Left colon (tissue), 2 donors: Measurements from ENCODE around the gene B3GALT6. TPM values are rescaled to one million over a fixed set of nuclear protein-coding genes. Genes with fewer than 3 reads are reported as not detected.
A peak's percentile ranks its signal among the peaks of the same experiment; 100 is the strongest.
"Not testable (repeated sequence)": the region's sequence is repeated elsewhere in the genome, so short reads cannot be mapped to it uniquely, and the experiment has no call there.

Source experiments
- ATAC-seq: fragments of 200-7000 bp; cut with Tn5 transposase; one replicate; pipeline ENCODE4 v1.9.1; 2020; ENCODE audit warnings: mild to moderate bottlenecking, moderate library complexity
- DNase-seq, 2 donors: peaks; one replicate each; pipeline ENCODE4 v3.0.0-alpha.2; 2020
- intact Hi-C, 2 donors: fragments of 100-400 bp; cut with DNase I in 1 of 2; cut with micrococcal nuclease in 1 of 2; formaldehyde crosslinking; loops; one replicate each; pipeline versions ENCODE4 v1.11.2 to v1.14.0; 2022; cut with DNase I, micrococcal nuclease
- total RNA-seq, 2 donors: library from RNA; stranded (reverse); fragmentation: NEBNext Ultra II Directional; extraction: Animal tissue kit (Norgen Biotek cat#: 25700); gene quantifications; one replicate each; pipeline ENCODE4 v1.2.1, GENCODE V29; 2021
- donor health status: DM: no; HTN: no; CAD: no.
- donor health status: DM: yes; HTN: yes; CAD: no.

Gene B3GALT6
- total RNA-seq, 2 donors from 2014 or later, result 8.2 to 9.6 TPM

DNA sequence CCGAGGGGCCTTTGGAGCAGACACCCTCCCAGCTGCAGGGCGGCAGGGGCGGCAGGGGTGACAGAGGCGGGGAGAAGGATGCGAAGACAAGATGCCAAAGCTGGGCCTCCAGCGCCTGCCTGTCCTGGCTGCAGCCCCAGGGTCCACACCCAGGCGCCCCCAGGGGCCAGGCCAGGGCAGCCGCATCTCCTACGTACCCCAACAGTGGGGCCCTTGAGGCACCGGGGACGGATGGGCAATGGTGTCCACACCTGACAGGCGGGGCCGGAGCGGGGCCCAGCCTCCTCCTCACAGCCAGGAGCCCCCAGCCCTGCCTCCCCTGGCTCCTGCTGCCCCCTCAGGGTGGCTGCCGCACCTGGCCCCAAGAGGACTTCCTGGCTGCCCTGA, 7.2 kb downstream of the B3GALT6 start:
- no peak for ATAC-seq
- DNase-seq, result no peak
- intact Hi-C loops, result no loop called here

DNA sequence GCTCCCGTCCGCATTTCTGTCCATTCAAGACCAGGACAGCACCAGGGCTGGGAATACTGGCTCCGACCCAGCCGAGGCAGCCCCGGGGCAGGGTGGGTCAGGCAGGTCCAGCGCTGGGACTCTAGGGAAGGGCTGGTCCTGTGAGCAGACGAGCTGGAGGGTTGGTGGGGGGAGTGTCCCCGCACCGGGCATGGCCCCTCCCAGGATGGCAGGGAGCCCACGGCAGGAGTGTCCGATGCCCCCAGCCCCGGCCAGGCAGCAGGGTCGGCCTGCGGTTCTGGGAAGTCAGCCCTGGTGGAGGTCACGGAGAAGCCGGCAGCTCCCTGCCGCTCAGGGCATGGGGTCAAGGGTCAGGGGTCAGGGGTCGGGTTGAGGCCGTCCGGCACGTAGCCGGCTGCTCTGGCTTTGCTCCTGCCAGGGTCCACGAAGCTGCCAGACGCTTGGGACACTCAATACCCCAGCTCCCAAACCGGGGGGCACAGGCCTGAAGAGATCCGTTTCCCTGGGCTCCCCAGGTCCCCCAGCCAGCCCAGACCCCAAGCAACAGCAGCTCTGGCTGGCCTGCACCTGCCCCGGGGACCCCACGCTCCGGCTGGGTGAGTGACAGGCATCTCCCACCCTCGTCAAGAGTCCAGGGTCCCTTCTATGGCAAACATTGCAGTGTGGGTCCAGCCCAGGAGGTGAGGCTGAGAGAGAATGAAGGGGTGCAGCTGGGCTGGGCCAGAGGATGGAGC, 7.7 kb downstream of the B3GALT6 start:
- ATAC-seq, result no peak
- DNase-seq, result no peak
- intact Hi-C loops, result no loop called here

DNA sequence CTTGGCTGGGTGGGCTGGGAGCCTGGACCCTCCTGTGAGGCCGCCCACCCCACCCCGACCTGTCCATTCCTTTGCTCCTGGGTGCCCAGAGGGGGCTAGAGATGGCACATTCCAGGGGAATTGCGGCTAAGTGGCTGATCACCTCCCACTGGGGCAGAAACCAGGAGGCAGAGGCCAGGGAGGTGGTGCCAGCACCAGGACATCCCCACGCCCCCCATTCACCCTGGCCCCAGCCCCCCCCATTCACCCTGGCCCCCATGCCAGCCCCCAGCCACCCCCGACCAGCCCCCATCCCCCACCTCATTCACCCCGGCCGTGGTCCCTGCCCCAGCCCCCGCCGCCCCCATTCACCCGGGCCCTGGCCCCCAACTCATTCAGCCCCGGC, 8.3 kb downstream of the B3GALT6 start:
- intact Hi-C loops, result no loop called here
- DNase-seq, result no peak

DNA sequence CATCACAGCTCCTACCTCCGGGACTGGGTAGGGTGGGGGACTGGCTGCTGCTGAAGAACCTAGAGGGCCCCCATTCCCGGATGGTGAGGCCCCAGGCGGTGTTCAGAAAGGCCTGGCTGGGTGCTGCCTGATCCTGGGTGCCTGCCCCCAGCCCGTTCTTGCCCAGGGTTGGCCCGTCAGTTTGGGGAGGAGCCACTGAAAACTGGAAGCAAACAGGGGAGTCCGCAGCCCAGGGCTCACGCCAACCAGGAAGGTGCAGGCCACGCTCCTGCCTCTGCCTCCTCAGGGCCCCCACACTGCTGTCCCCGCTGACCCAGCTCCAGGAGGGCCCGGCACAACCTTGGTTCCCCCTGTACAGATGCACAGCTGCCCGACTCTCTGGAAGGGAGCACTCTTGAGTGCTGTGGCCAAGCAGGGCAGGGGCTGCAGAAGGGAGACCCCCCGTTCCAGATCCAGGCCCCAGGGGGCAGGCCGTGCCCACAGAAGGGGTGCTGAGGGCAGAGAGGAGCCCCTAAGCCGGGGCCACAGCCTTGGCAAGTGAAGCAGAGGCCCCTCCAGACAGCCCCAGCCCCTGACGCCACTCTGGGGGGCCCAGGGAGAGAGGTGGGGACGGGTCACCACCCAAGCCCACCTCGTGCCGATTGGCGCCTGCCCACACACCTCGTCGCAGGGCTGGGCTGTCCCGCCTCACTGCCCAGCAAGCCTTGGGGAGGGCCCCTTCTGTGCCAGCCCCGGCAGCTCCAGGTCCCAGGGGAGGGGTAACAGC, 9.0 kb downstream of the B3GALT6 start:
- DNase-seq (no peak), ATAC-seq (no peak)
- intact Hi-C loops, result no loop called here

More for the DNA sequence above, 8.3 kb downstream of the B3GALT6 start:
- ATAC-seq, result no peak

DNA sequence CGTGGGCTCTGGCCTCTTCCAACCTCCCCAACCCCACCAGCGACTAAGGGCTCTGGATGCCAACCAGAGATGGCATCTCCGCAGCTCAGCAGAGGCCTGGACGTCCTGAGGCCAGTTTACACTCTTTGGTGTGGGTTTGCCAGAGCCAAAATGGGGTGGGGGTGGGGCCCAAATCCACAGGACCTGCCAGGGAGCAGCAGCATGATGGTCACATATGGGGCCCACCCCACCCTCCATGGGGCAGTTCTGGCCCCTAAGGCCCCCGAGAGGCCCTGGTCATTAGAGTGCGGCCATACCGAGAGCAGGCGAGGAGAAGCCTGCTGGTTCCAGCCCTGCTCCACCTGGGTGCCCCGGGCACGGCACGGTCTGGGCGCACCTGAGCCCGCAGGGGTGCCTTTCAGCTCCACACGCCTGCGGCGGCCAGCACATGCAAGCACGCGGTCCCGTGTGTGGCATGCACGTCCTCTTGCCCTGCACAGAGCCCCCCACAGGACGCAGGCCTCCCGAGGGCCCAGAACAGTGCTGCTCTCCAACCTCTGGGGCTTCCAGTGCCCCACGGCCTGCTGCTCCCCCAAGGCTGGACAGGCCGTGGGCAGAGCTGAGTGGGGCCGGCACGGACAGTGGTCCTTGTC, 9.7 kb downstream of the B3GALT6 start:
- intact Hi-C loops, result no loop called here
- ATAC-seq (no peak), DNase-seq (no peak)

DNA sequence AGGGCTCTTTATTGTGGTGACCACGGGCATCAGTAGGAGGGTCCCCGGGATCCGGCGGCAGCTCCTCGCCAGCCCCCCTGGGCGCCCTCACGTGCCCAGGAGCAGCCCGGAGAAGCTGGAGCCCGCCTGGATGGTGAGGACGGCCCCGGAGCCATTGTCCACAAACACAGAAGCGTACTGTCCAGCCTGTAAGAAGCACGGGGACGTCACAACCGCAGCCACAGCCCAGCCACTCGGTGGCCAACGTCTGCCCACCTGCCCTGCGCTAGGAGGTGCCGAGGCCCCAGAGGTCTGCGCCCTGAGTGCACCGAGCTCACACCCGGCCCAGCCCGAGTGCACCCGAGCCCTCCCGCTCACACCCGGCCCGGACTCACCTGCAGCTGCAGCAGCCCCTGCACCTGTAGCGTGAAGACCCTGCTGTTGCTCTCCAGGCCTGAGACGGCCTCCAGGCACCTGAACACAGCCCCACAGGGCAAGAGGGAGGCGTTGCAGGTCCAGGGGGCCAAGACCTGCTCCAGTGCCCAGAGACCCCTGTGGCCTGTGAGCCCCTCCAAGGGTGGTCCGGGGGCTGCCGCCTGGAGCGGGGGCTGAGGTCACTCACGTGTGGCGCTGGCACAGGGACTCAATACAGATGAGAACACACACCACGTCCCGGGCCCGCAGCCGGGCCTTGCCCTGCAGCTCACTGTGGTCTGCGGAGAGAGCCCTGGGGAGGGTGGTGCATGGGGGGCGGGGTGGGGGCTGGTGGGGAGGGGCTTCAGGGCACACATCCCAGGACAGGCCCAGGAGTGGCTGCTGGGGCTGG, 10.6 kb downstream of the B3GALT6 start:
- ATAC-seq (no peak), DNase-seq (no peak)
- intact Hi-C loops, result no loop called here

DNA sequence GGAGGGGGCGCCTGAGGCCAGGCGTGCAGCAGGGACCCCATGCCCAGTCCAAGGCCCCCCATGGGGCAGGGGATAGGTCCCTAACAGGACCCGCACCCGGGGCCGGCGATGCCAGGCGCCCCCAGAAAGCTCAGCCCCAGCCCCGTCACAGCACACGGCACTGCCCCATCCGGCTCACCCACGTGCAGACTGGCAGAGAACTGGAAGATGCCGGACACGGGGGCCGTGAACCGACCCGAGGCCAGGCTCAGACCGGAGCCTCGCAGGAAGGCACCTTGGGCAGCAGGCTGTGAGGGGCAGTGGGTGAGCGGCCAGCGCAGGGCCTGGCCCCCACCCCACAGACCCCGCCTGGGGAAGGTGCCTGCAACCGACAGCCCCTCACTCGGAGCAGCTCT, 11.2 kb downstream of the B3GALT6 start:
- DNase-seq (no peak), ATAC-seq (no peak)
- intact Hi-C loops, result no loop called here

DNA sequence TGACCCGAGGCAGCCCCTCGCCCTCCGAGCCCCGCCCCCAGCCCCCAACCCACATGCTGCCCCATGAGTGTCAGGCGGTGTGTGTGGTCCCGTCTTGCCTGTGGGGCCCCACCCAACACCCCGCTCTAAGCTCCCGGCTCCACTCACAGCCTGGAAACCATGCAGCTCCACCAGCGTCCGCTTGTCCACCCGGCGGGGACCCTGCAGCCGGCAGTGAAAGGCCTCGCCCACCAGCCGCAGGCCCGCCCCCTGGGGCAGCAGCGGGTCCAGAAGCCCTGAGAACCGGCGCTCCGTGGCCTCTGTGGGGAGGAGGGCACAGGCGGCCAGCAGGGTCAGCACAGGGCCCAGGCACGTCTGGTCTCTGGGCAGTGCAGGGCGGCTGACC, 11.8 kb downstream of the B3GALT6 start:
- ATAC-seq (peak; percentile 37), DNase-seq (no peak)
- intact Hi-C loops, result no loop called here

DNA sequence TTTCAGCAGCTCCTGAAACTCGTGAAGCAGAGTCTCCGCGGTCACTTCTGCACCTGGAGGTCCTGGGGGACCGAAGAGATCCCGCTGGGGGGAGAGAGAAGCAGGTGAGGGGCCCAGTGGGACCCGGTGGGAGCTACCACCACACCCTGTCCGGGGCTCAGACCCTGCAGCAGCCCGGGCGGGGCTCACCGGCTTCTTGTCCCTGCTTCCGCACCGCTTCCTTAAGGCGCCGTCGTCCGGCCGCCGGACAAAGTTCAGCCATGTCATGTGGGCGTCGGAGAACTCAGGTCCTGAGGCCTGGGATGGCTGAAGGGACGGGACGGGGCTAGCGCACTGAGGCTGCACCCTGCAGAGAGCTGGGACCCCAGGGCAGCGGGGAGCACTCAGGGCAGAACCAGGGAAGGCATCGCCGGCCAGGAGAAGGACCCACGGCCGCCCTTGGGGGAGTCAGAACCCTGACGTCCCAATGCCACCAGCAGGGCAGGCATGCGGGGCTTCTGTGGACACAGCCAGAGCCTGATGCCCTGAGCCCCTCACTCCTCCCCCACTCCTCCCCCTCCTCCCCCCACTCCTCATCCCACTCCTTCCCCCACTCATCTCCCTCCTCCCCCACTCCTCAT, 12.3 kb downstream of the B3GALT6 start:
- peak; percentile 89 for ATAC-seq
- intact Hi-C loops, result no loop called here
- peak; percentile 67 to 85 for DNase-seq

DNA sequence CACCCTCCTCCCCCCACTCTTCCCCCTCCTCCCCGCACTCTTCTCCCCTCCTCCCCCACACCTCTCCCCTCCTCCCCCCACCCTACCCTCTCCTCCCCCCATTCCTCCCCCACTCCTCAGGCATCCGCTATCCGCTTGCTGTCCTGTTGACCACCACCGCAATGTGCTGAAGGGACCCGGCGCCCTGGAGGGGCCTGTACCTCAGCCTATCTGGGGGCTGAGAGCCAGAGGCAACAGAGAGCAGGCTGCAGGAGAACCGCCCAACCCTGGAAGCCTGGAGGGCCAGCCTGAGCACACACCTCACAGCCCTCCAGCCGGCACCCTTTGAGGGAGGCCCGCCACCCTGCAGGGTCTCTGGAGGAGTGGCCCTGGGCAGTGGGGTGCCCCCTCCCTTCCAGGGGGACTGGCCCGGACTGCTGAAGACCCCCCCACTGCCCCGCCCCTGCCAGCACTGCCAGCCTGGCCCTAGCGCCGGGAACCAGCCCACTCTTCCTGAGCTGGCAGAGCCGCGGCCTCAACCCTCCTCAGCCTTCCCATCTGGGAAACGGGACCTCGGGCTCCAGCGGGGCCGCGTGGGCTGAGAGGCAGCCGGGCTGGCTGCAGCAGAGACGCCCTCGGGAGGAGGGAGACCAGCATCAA, 13.3 kb downstream of the B3GALT6 start:
- ATAC-seq (no peak), DNase-seq (no peak)
- intact Hi-C loops, result no loop called here

DNA sequence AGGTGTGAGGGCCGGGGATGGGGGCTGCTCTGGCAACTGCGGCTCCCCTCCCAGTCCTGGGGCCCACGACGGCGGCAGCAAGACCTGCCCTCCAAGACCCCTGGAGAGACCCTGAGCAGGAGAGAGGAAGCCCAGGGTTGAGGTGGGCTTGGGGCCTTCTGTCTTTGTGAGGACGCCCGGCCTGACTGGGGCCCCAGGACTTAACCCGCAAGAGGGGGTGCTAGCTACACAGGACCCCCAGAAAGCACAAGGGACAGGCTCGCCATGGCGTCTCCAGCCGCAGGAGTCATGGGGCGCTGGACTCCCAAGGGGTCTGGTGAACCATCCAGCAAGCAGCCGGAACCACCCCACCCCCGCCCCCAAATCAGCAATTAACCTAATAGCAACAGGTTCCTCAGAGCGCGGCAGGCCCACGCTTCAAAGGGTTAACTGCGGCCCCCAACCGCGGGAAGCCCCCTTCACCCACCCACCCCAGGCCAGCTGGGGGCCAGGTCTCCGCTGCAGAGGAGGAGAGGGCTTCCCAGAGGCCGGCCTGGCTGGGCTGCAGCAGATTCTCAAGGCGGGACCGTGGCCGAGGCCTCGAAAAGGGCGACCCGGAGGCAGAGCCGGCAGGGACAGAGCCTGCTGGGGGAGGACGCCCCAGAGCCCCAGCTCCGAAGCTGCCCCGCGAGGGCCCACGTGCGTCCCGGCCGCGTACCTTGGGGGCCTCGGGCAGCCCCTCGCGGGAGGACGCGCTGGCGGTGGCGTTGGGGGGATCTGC, 14.0 kb downstream of the B3GALT6 start:
- intact Hi-C loops, result no loop called here
- ATAC-seq (no peak), DNase-seq (no peak)

DNA sequence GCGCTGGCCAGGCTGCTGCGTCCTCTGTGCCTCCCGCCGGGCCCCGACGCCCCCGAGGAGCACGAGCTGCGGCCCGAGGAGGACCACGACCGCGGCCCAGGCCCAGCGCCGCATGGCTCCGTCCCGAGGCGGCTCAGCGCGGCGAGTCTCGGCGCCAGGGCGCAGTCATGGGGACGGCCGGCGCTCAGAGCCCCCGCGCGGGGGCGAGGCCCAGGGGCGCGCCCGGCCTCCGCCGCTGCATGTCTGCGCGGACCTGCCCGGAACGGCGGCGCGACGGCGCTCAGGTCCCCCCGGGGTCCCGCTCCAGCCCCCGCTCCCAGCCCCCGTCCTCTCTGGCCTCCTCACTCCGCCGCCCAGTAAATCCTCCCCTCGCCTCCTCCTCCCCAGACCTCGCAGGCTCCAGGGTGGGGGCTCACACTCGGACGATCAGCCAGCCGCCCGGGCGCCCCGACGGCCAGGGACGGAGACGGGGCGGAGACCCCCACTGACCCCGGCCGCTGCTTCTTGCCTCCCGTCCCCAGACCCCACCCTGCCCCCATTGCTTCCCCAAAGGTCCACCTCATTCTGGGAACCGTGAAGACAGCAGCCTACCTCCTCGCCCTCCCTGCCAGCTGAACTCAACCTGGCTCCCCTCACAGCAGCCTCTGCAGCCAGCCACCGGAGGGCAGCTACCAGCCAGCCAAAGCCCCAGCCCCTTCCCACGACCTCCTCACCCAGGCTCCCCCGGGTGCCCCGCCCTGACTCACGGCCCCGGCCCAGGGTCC, 14.7 kb downstream of the B3GALT6 start, which contains the start of gene C1QTNF12:
Gene C1QTNF12 (minus strand): TSS at position 146 of the 764 bp plus-strand sequence. CDS start 32 bp downstream, at position 114.
- ATAC-seq (no peak), DNase-seq (no peak)
- intact Hi-C loops, result no loop called here

DNA sequence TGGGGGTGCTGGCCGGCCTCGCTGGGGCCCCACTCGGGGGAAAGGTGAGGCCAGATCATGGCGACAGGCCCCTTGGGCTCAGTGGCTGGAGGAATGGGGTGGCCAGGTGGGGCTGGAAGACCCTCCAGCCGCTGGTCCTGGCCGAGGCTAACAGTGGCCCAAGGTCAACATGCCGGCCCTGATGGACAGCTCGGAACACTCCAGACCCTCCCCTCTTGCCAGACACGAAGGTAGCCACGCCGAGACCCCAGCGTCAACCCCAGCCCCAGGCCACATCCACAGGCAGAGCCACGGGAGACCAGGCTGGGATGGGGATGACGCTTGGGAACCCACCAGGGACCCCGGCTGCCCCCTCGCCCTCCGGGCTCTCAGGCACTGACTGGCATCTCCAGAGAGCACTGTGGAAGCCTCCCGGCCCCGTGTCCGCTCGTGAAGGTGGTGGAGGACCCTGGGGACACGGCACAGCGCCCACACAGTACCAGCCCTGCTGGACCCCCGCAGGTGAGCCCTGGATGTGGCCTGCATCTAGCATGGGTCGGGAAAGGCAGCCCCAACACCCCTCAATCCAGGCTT, 15.4 kb downstream of the B3GALT6 start:
- DNase-seq (no peak), ATAC-seq (no peak)
- intact Hi-C loops, result no loop called here

DNA sequence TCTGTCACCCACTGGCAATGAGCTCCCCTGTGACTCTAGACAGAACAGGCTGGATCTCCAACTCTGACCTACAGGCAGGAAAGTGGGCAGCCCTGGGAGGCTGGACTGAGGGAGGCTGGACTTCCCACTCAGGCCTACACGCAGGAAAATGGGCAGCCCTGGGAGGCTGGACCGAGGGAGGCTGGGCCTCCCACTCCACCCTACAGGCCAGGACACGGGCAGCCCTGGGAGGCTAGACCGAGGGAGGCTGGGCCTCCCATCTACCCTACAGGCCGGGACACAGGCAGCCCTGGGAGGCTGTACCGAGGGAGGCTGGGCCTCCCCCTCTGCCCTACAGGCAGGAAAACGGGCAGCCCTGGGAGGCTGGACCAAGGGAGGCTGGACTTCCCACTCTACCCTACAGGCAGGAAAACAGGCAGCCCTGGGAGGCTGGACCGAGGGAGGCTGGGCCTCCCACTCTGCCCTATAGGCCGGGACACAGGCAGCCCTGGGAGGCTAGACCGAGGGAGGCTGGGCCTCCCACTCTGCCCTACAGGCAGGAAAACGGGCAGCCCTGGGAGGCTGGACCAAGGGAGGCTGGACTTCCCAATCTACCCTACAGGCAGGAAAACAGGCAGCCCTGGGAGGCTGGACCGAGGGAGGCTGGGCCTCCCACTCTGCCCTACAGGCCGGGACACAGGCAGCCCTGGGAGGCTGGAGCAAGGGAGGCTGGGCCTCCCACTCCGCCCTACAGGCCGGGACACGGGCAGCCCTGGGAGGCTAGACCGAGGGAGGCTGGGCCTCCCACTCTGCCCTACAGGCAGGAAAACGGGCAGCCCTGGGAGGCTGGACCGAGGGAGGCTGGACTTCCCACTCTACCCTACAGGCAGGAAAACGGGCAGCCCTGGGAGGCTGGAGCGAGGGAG, 16.2 kb downstream of the B3GALT6 start:
- intact Hi-C loops, result not testable (repeated sequence)

DNA sequence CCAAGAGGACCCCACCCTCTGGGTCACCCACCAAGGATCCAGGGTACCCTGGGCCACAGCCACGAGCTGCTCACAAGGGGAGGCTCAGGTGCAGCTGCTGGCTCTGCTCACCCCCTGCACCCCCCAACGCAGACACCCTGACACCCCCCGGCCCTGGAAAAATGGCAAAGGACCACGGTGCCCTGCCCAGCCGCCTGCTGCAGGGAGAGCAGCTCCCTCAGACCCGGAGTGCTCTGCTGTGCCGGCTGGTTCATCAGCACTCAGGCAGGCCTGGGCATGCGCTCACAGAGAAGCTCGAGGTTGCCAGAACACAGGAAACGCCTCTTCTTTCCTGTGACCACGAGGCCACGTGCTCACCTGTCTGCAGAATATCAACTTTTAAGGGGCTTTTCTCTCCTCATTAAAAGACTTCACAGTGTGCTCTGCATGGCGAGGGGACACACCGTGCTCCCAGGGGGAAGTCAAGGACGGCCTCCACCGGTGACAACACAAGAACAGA, 18.8 kb downstream of the B3GALT6 start:
- no peak for DNase-seq
- ATAC-seq, result peak; percentile 12
- intact Hi-C loops, result no loop called here

More for the DNA sequence above, 16.2 kb downstream of the B3GALT6 start:
- ATAC-seq, DNase-seq: not testable (repeated sequence)
